ENCODE data around the gene NDUFB10. TPM values are rescaled to one million over a fixed set of nuclear protein-coding genes. Genes with fewer than 3 reads are reported as not detected.

NDUFB10 gene
- polyA plus RNA-seq, 1 donor (not counting 4 experiments of a cell fraction or from before 2014, with no cell fraction given): 107 TPM

DNA sequence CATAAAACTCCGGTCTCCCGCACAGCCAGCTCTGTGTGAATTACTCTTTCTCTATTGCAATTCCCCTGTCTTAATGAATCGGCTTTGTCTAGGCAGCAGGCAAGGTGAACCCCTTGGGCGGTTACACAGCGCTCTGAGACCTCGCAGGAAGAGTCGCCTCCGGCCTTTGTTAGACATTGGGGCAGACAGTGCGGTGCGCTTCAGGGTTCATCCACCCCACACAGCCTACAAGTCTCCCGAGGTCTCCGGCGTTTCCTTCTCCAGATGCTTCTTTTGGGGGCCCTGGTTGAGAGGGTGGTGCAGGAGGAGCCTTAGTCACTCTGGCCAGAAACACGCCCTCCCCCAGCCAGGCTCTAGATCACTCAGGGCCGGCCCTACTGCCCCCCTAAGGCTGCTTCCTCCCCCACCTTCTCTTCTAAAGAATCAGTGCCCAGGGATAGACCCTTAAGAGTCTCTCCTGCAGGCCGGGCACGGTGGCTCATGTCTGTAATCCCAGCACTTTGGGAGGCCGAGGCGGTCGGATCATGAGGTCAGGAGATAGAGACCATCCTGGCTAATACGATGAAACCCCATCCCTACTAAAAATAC is 14.6 kb upstream of the NDUFB10 start:
- no peak overlapping the region for H2AFZ ChIP-seq (ENCODE audit: control insufficient read depth, low read length)
- H3K27ac ChIP-seq (ENCODE audit: control insufficient read depth, insufficient read depth, low read length): no peak overlapping the region
- no peak overlapping the region for H3K4me2 ChIP-seq (ENCODE audit: control insufficient read depth, extremely low read depth, insufficient read depth, low read depth, low read length)
- no peak for TF ChIP-seq CTCF (optimal IDR thresholded peaks at IDR 0.05 in 1 of 3, IDR thresholded peaks at IDR 0.05 in 1 of 3, conservative IDR thresholded peaks at IDR 0.05 in 1 of 3; ENCODE audit: extremely low read depth in 1 of 3, insufficient read depth in 2 of 3, low read length in 3 of 3)
- no peak for TF ChIP-seq EZH2 (IDR thresholded peaks at IDR 0.05; ENCODE audit: low read length)
- DNase-seq (ENCODE audit: low read depth, low spot score): no peak
- H4K20me1 ChIP-seq (ENCODE audit: control insufficient read depth, extremely low read depth, insufficient read depth, low read length): no peaks in the 10 kb centered on the region
- H3K79me2 ChIP-seq (ENCODE audit: control insufficient read depth, insufficient read depth, low read length): no peaks in the 10 kb centered on the region
- no peaks in the 10 kb centered on the region for H3K36me3 ChIP-seq (ENCODE audit: control insufficient read depth in 2 of 2, extremely low read depth in 1 of 2, insufficient read depth in 2 of 2, low read length in 2 of 2)
- H3K9ac ChIP-seq (ENCODE audit: control insufficient read depth, extremely low read depth, insufficient read depth, low read length): no peak overlapping the region
- H3K4me1 ChIP-seq (ENCODE audit: control insufficient read depth, extremely low read depth, insufficient read depth, low read length): peaks cover 20% of the 10 kb centered on the region
- no peak overlapping the region for H3K4me3 ChIP-seq (ENCODE audit: control insufficient read depth in 2 of 3, extremely low read depth in 1 of 3, insufficient read depth in 2 of 3, low read depth in 1 of 3, low read length in 3 of 3)
- dilution Hi-C loops (cut with MboI; ENCODE audit: extremely low pct_ligation_motif_present, low sequenced_read_pairs): no loop called here
- FAIRE-seq: no peak
- H3K9me1 ChIP-seq (ENCODE audit: control insufficient read depth, extremely low read depth, insufficient read depth, low read length): no peaks in the 10 kb centered on the region
- no peaks in the 10 kb centered on the region for H3K9me3 ChIP-seq (ENCODE audit: control insufficient read depth, low read depth, low read length)
- H3K27me3 ChIP-seq (ENCODE audit: control insufficient read depth, extremely low read depth, insufficient read depth, low read length): no peaks in the 10 kb centered on the region

GRCh38 chr16:1945559-1946391 is 13.6 kb upstream of the NDUFB10 start:
- H3K9me3 ChIP-seq (ENCODE audit: control insufficient read depth, low read depth, low read length): no peaks in the 10 kb centered on the region
- H3K4me3 ChIP-seq (ENCODE audit: control insufficient read depth in 2 of 3, extremely low read depth in 1 of 3, insufficient read depth in 2 of 3, low read depth in 1 of 3, low read length in 3 of 3): no peak overlapping the region
- H4K20me1 ChIP-seq (ENCODE audit: control insufficient read depth, extremely low read depth, insufficient read depth, low read length): no peaks in the 10 kb centered on the region
- no peaks in the 10 kb centered on the region for H3K27me3 ChIP-seq (ENCODE audit: control insufficient read depth, extremely low read depth, insufficient read depth, low read length)
- H3K36me3 ChIP-seq (ENCODE audit: control insufficient read depth in 2 of 2, extremely low read depth in 1 of 2, insufficient read depth in 2 of 2, low read length in 2 of 2): no peaks in the 10 kb centered on the region
- DNase-seq (ENCODE audit: low read depth, low spot score) (no peak), FAIRE-seq (no peak)
- H3K9me1 ChIP-seq (ENCODE audit: control insufficient read depth, extremely low read depth, insufficient read depth, low read length): no peaks in the 10 kb centered on the region
- no peak overlapping the region for H3K4me2 ChIP-seq (ENCODE audit: control insufficient read depth, extremely low read depth, insufficient read depth, low read depth, low read length)
- no peak overlapping the region for H2AFZ ChIP-seq (ENCODE audit: control insufficient read depth, low read length)
- no peak overlapping the region for H3K9ac ChIP-seq (ENCODE audit: control insufficient read depth, extremely low read depth, insufficient read depth, low read length)
- no peak overlapping the region for H3K27ac ChIP-seq (ENCODE audit: control insufficient read depth, insufficient read depth, low read length)
- no peak for TF ChIP-seq EZH2 (IDR thresholded peaks at IDR 0.05; ENCODE audit: low read length)
- no peak for TF ChIP-seq CTCF (optimal IDR thresholded peaks at IDR 0.05 in 1 of 3, IDR thresholded peaks at IDR 0.05 in 1 of 3, conservative IDR thresholded peaks at IDR 0.05 in 1 of 3; ENCODE audit: extremely low read depth in 1 of 3, insufficient read depth in 2 of 3, low read length in 3 of 3)
- no peaks in the 10 kb centered on the region for H3K79me2 ChIP-seq (ENCODE audit: control insufficient read depth, insufficient read depth, low read length)
- dilution Hi-C loops (cut with MboI; ENCODE audit: extremely low pct_ligation_motif_present, low sequenced_read_pairs): no loop called here
- H3K4me1 ChIP-seq (ENCODE audit: control insufficient read depth, extremely low read depth, insufficient read depth, low read length): peaks cover 27% of the 10 kb centered on the region
